ENCODE results near the gene IGFBP3. TPM values are rescaled to one million over a fixed set of nuclear protein-coding genes. Genes with fewer than 3 reads are reported as not detected.

IGFBP3 gene
- total and polyA plus RNA-seq, 9 of the 15 experiments (the other 6 are each of a cell fraction or from before 2014, with no cell fraction given) = 0.08 to 0.22 (median 0.10) TPM; not detected in 5

- TF ChIP-seq CTCF (IDR thresholded peaks at IDR 0.05 in 2 of 3, conservative IDR thresholded peaks at IDR 0.05 in 1 of 3; ENCODE audit: insufficient read depth in 2 of 3, low read depth in 1 of 3, low read length in 3 of 3) = peak; percentile 76 to 90 (median 80)
Measured at GRCh38 chr7:45917658-45918057, 3.4 kb downstream of the IGFBP3 start (continued).

- FAIRE-seq = no peak
- no TSS peak for BruUV-seq (replicated peaks)
- in situ Hi-C loops (cut with MboI) = no loop called here
- TF ChIP-seq HNRNPL (IDR thresholded peaks at IDR 0.05; ENCODE audit: low read depth, low read length) (no peak), FOXA3 (CRISPR knock-in tag; conservative IDR thresholded peaks at IDR 0.05 in 1 of 2, IDR thresholded peaks at IDR 0.05 in 1 of 2) (no peak), RUNX1 (IDR thresholded peaks at IDR 0.05; ENCODE audit: low read depth) (no peak), ZNF311 (CRISPR knock-in tag; IDR thresholded peaks at IDR 0.05) (no peak), PML (IDR thresholded peaks at IDR 0.05; ENCODE audit: low read length) (no peak), BCOR (IDR thresholded peaks at IDR 0.05) (no peak), ZNF79 (CRISPR knock-in tag; IDR thresholded peaks at IDR 0.05; ENCODE audit: low read depth) (no peak), HDAC3 (IDR thresholded peaks at IDR 0.05; ENCODE audit: borderline replicate concordance, partially characterized antibody) (no peak), JUN (IDR thresholded peaks at IDR 0.05; ENCODE audit: borderline replicate concordance, low read depth, low read length) (no peak), JUN (CRISPR knock-in tag; IDR thresholded peaks at IDR 0.05; ENCODE audit: borderline replicate concordance) (no peak), ZC3H4 (CRISPR knock-in tag; IDR thresholded peaks at IDR 0.05; ENCODE audit: borderline replicate concordance) (no peak), ZBTB9 (CRISPR knock-in tag; IDR thresholded peaks at IDR 0.05) (no peak), SMARCB1 (IDR thresholded peaks at IDR 0.05; ENCODE audit: insufficient read length, low read depth) (no peak)
- TF ChIP-seq, protein P1, sequence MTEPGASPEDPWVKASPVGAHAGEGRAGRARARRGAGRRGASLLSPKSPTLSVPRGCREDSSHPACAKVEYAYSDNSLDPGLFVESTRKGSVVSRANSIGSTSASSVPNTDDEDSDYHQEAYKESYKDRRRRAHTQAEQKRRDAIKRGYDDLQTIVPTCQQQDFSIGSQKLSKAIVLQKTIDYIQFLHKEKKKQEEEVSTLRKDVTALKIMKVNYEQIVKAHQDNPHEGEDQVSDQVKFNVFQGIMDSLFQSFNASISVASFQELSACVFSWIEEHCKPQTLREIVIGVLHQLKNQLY (CRISPR knock-in tag; conservative IDR thresholded peaks at IDR 0.05) = no peak
- TF ChIP-seq, protein P2, sequence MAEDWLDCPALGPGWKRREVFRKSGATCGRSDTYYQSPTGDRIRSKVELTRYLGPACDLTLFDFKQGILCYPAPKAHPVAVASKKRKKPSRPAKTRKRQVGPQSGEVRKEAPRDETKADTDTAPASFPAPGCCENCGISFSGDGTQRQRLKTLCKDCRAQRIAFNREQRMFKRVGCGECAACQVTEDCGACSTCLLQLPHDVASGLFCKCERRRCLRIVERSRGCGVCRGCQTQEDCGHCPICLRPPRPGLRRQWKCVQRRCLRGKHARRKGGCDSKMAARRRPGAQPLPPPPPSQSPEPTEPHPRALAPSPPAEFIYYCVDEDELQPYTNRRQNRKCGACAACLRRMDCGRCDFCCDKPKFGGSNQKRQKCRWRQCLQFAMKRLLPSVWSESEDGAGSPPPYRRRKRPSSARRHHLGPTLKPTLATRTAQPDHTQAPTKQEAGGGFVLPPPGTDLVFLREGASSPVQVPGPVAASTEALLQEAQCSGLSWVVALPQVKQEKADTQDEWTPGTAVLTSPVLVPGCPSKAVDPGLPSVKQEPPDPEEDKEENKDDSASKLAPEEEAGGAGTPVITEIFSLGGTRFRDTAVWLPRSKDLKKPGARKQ (CRISPR knock-in tag; IDR thresholded peaks at IDR 0.05) = no peak
Measured at GRCh38 chr7:45917064-45917463, 4.0 kb downstream of the IGFBP3 start.

More at GRCh38 chr7:45917064-45917463, 4.0 kb downstream of the IGFBP3 start:
- no peak overlapping the region for H2AFZ ChIP-seq (ENCODE audit: low read depth, low read length)
- H4K20me1 ChIP-seq (replicated peaks; ENCODE audit: control insufficient read depth, insufficient read depth, low read length) = no peaks in the 10 kb centered on the region
- H3K27me3 ChIP-seq (ENCODE audit: control insufficient read depth in 2 of 2, insufficient read depth in 2 of 2, low read length in 2 of 2) = peaks cover 0 to 4% of the 10 kb centered on the region in 2 experiments; a peak in 2 of 5 replicates
- no peaks in the 10 kb centered on the region for H3K79me2 ChIP-seq (ENCODE audit: control insufficient read depth, insufficient read depth, low read length)
- no peak overlapping the region for H3K27ac ChIP-seq (ENCODE audit: extremely low read depth, low read depth, low read length)
- H3K4me1 ChIP-seq (replicated peaks in 1 of 2; ENCODE audit: control insufficient read depth in 2 of 2, insufficient read depth in 2 of 2, low read length in 2 of 2) = no peaks in the 10 kb centered on the region
- no peak for ATAC-seq
- no peak for DNase-seq (ENCODE audit: extremely low read depth in 1 of 4, low spot score in 3 of 4)
- no peaks in the 10 kb centered on the region for H3K36me3 ChIP-seq (ENCODE audit: control insufficient read depth, insufficient read depth, low read length)
- no peak overlapping the region for H3K4me3 ChIP-seq
- intact Hi-C loops (cut with micrococcal nuclease) = loop anchor here (1.0 kb wide), 1 partner anchor 1311 kb away; no protein-coding TSS in a partner anchor
- no peaks in the 10 kb centered on the region for H3K9me1 ChIP-seq (ENCODE audit: control insufficient read depth, insufficient read depth, low read length)
- 2% methylated on average over 14 of the region's 14 CpGs for WGBS (ENCODE audit: insufficient coverage, low coverage, missing lambda C conversion rate)
- CTCF ChIA-PET (ENCODE audit: low intra/inter-chr PET ratio) = interaction anchor here (0.8 to 1.2 kb wide), 3 partner anchors 1172 to 1337 kb away, joined by 3 to 5 read pairs (median 3); no protein-coding TSS in a partner anchor
- POLR2A ChIA-PET = interaction anchor here (0.6 kb wide), 1 partner anchor 1226 kb away, joined by 3 read pairs; no protein-coding TSS in a partner anchor
- no peak overlapping the region for H3K4me2 ChIP-seq (ENCODE audit: insufficient read depth, low read length)
- no peak overlapping the region for H3K9ac ChIP-seq (ENCODE audit: insufficient read depth in 1 of 2, low read depth in 2 of 2, low read length in 2 of 2)
- no peaks in the 10 kb centered on the region for H3K9me3 ChIP-seq (replicated peaks; ENCODE audit: control insufficient read depth, insufficient read depth, low read depth, low read length)
